ENCODE results near the gene TTN. TPM values are rescaled to one million over a fixed set of nuclear protein-coding genes. Genes with fewer than 3 reads are reported as not detected.

TTN gene
- total and polyA plus RNA-seq, 2 donors (not counting 1 experiment from before 2014, with no cell fraction given): 1.7 to 46.4 TPM

- CTCF ChIA-PET: no interaction called here
Measured at GRCh38 chr2:178679891-178680290, 127.3 kb downstream of the TTN start.

GRCh38 chr2:178677599-178677998, 129.6 kb downstream of the TTN start:
- ChIA-PET POLR2A (no interaction called here), CTCF (interaction anchor here (1.2 kb wide), 1 partner anchor 23 kb away, joined by 3 read pairs; no protein-coding TSS in a partner anchor)
- no peak overlapping the region for H3K4me3 Mint-ChIP-seq
- H3K27ac ChIP-seq (ENCODE audit: low read length in 2 of 2): peak overlapping the region; percentile 22 to 58
- DNase-seq: peak; percentile 12
- no peak for ATAC-seq (ENCODE audit: low read depth)
- H3K9ac ChIP-seq (ENCODE audit: low read length): no peak overlapping the region
- H3K4me1 Mint-ChIP-seq: peaks cover 5% of the 10 kb centered on the region
- no peak overlapping the region for H2AFZ ChIP-seq (ENCODE audit: insufficient read depth, low read depth, low read length, poor library complexity, severe bottlenecking)
- H3K4me1 ChIP-seq (ENCODE audit: control insufficient read depth in 2 of 2, insufficient read depth in 2 of 2, low read length in 2 of 2): peaks cover 3 to 4% of the 10 kb centered on the region in 2 donors
- peak overlapping the region; percentile 27 for H3K27ac Mint-ChIP-seq
- intact Hi-C loops (cut with micrococcal nuclease): no loop called here
- no peaks in the 10 kb centered on the region for H4K20me1 ChIP-seq (ENCODE audit: control insufficient read depth, insufficient read depth, low read length, poor library complexity, severe bottlenecking)
- TF ChIP-seq EZH2 (IDR thresholded peaks at IDR 0.05; ENCODE audit: borderline replicate concordance, insufficient read depth, low read depth, low read length, poor library complexity, severe bottlenecking) (no peak), CTCF (IDR thresholded peaks at IDR 0.05) (no peak)
- 9% methylated on average over 1 of the region's 2 CpGs for WGBS (ENCODE audit: insufficient coverage)
- H3K79me2 ChIP-seq (ENCODE audit: control insufficient read depth, insufficient read depth, low read length): no peaks in the 10 kb centered on the region
- no peaks in the 10 kb centered on the region for H3K27me3 ChIP-seq (replicated peaks in 1 of 4; ENCODE audit: control extremely low read depth in 1 of 4, control insufficient read depth in 3 of 4, insufficient read depth in 4 of 4, low read length in 3 of 4)
- peaks cover 7% of the 10 kb centered on the region for H3K9me3 Mint-ChIP-seq (ENCODE audit: insufficient read depth)
- H3K4me2 ChIP-seq (replicated peaks; ENCODE audit: low read depth, low read length, poor library complexity, severe bottlenecking): no peak overlapping the region
- H3K4me3 ChIP-seq (ENCODE audit: control extremely low read depth in 1 of 5, extremely low read depth in 1 of 5, insufficient read depth in 1 of 5, low read depth in 2 of 5, low read length in 4 of 5): no peak overlapping the region
- H3K9me3 ChIP-seq (ENCODE audit: control extremely low read depth in 1 of 3, control insufficient read depth in 2 of 3, insufficient read depth in 1 of 3, low read length in 2 of 3): peaks cover 0 to 7% (median 4%) of the 10 kb centered on the region in 3 donors
- H3K36me3 ChIP-seq (replicated peaks in 1 of 2; ENCODE audit: control extremely low read depth in 1 of 2, control insufficient read depth in 1 of 2, extremely low read depth in 1 of 2, insufficient read depth in 2 of 2, low read length in 1 of 2): peaks cover 0 to 5% of the 10 kb centered on the region in 2 experiments
- H3K27me3 Mint-ChIP-seq: no peaks in the 10 kb centered on the region

More at GRCh38 chr2:178679891-178680290, 127.3 kb downstream of the TTN start:
- Histone ChIP-seq H3K79me2 (ENCODE audit: control insufficient read depth, insufficient read depth, low read length) (no peaks in the 10 kb centered on the region), H3K4me1 (ENCODE audit: control insufficient read depth in 2 of 2, insufficient read depth in 2 of 2, low read length in 2 of 2) (peaks cover 3 to 4% of the 10 kb centered on the region in 2 donors), H3K9ac (ENCODE audit: low read length) (no peak overlapping the region), H3K27ac (ENCODE audit: low read length in 2 of 2) (no peak overlapping the region), H3K9me3 (ENCODE audit: control extremely low read depth in 1 of 3, control insufficient read depth in 2 of 3, insufficient read depth in 1 of 3, low read length in 2 of 3) (peaks cover 0 to 7% (median 4%) of the 10 kb centered on the region in 3 donors), H3K4me2 (replicated peaks; ENCODE audit: low read depth, low read length, poor library complexity, severe bottlenecking) (no peak overlapping the region), H3K36me3 (replicated peaks in 1 of 2; ENCODE audit: control extremely low read depth in 1 of 2, control insufficient read depth in 1 of 2, extremely low read depth in 1 of 2, insufficient read depth in 2 of 2, low read length in 1 of 2) (peaks cover 0 to 7% of the 10 kb centered on the region in 2 experiments), H3K4me3 (ENCODE audit: control extremely low read depth in 1 of 5, extremely low read depth in 1 of 5, insufficient read depth in 1 of 5, low read depth in 2 of 5, low read length in 4 of 5) (no peak overlapping the region), H3K27me3 (replicated peaks in 1 of 4; ENCODE audit: control extremely low read depth in 1 of 4, control insufficient read depth in 3 of 4, insufficient read depth in 4 of 4, low read length in 3 of 4) (no peaks in the 10 kb centered on the region), H2AFZ (ENCODE audit: insufficient read depth, low read depth, low read length, poor library complexity, severe bottlenecking) (no peak overlapping the region), H4K20me1 (ENCODE audit: control insufficient read depth, insufficient read depth, low read length, poor library complexity, severe bottlenecking) (no peaks in the 10 kb centered on the region)
- Mint-ChIP-seq H3K4me1 (peaks cover 5% of the 10 kb centered on the region), H3K27me3 (no peaks in the 10 kb centered on the region), H3K27ac (no peak overlapping the region), H3K4me3 (no peak overlapping the region), H3K9me3 (ENCODE audit: insufficient read depth) (peaks cover 7% of the 10 kb centered on the region)
- 100% methylated on average over 1 of the region's 1 CpG for whole genome bisulfite sequencing (ENCODE audit: insufficient coverage)
- ATAC-seq (ENCODE audit: low read depth) (no peak), DNase-seq (no peak)
- no peak for TF ChIP-seq CTCF (IDR thresholded peaks at IDR 0.05)
- no peak for TF ChIP-seq EZH2 (IDR thresholded peaks at IDR 0.05; ENCODE audit: borderline replicate concordance, insufficient read depth, low read depth, low read length, poor library complexity, severe bottlenecking)
- POLR2A ChIA-PET: no interaction called here
- intact Hi-C loops (cut with micrococcal nuclease): no loop called here

All from B cell (primary cell).